Mucosa of stomach (tissue), 1 donor: ENCODE measurements around the gene KHNYN.
"Not testable (repeated sequence)": the region's sequence is repeated elsewhere in the genome, so short reads cannot be mapped to it uniquely, and the experiment has no call there.

ENCODE experiments used
- H3K27me3 ChIP-seq: one replicate; pipeline ENCODE4 v1.7.0; 2013; ENCODE audit warnings: mild to moderate bottlenecking, low read length; ENCODE audit not compliant: control insufficient read depth, insufficient read depth
- H3K36me3 ChIP-seq: one replicate; pipeline ENCODE4 v1.7.0; 2013; ENCODE audit warnings: low read length; ENCODE audit not compliant: control insufficient read depth, insufficient read depth
- H3K4me1 ChIP-seq: one replicate; pipeline ENCODE4 v1.7.0; 2013; ENCODE audit warnings: mild to moderate bottlenecking, low read length; ENCODE audit not compliant: control insufficient read depth, insufficient read depth
- H3K4me3 ChIP-seq: one replicate; pipeline ENCODE4 v1.7.0; 2013; ENCODE audit warnings: low read length
- H3K9ac ChIP-seq: one replicate; pipeline ENCODE4 v1.7.0; 2013; ENCODE audit warnings: mild to moderate bottlenecking, low read length, moderate library complexity
- H3K9me3 ChIP-seq: one replicate; pipeline ENCODE4 v1.7.0; 2013; ENCODE audit warnings: mild to moderate bottlenecking, low read length, moderate library complexity; ENCODE audit not compliant: control insufficient read depth
- donor health status: Pancreatic carcinoma.

The KHNYN gene

GRCh38 chr14:24459331-24459730 lies 29.6 kb downstream of the KHNYN start:
- Histone ChIP-seq H3K9me3 (no peaks in the 10 kb centered on the region), H3K4me3 (no peak overlapping the region), H3K4me1 (no peaks in the 10 kb centered on the region), H3K9ac (no peak overlapping the region), H3K27me3 (no peaks in the 10 kb centered on the region), H3K36me3 (no peaks in the 10 kb centered on the region)

DNA sequence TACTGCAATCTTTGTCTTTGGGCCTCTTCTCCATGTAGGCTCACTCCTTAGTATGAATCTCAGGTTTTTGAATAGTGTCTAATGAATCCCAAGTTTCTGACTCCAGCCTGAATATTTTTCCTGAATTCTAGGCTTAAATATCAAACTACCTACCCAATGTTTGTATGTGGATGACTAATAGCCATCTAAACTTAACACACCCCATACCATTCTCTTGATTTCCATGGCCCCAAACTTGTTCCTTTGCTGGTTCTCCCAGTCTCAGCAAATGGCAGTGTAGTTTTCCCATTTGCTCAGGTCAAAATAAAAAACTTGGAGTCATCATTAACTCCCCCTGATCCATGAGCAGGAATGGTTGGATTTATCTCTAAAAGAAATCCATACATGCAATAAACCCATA lies 31.6 kb downstream of the KHNYN start:
- no peak overlapping the region for H3K4me3 ChIP-seq
- H3K9me3 ChIP-seq = no peaks in the 10 kb centered on the region
- H3K9ac ChIP-seq = no peak overlapping the region
- H3K4me1 ChIP-seq = no peaks in the 10 kb centered on the region
- H3K27me3 ChIP-seq = no peaks in the 10 kb centered on the region
- no peaks in the 10 kb centered on the region for H3K36me3 ChIP-seq

- Histone ChIP-seq H3K27me3 (no peaks in the 10 kb centered on the region), H3K4me3 (no peak overlapping the region), H3K4me1 (no peaks in the 10 kb centered on the region), H3K9me3 (no peaks in the 10 kb centered on the region), H3K36me3 (no peaks in the 10 kb centered on the region), H3K9ac (no peak overlapping the region)
Measured at GRCh38 chr14:24463017-24463883, 33.5 kb downstream of the KHNYN start.

GRCh38 chr14:24463884-24464785 lies 34.4 kb downstream of the KHNYN start:
- Histone ChIP-seq H3K4me3 (no peak overlapping the region), H3K36me3 (no peaks in the 10 kb centered on the region), H3K9me3 (no peaks in the 10 kb centered on the region), H3K27me3 (no peaks in the 10 kb centered on the region), H3K4me1 (no peaks in the 10 kb centered on the region), H3K9ac (no peak overlapping the region)

GRCh38 chr14:24465368-24465767 lies 35.6 kb downstream of the KHNYN start:
- H3K4me1 ChIP-seq = no peaks in the 10 kb centered on the region
- H3K4me3 ChIP-seq = no peak overlapping the region
- no peaks in the 10 kb centered on the region for H3K36me3 ChIP-seq
- H3K27me3 ChIP-seq = no peaks in the 10 kb centered on the region
- no peaks in the 10 kb centered on the region for H3K9me3 ChIP-seq
- no peak overlapping the region for H3K9ac ChIP-seq

GRCh38 chr14:24465805-24466204 lies 36.1 kb downstream of the KHNYN start:
- Histone ChIP-seq H3K36me3 (no peaks in the 10 kb centered on the region), H3K9me3 (no peaks in the 10 kb centered on the region), H3K9ac (no peak overlapping the region), H3K4me3 (no peak overlapping the region), H3K4me1 (no peaks in the 10 kb centered on the region), H3K27me3 (no peaks in the 10 kb centered on the region)

DNA sequence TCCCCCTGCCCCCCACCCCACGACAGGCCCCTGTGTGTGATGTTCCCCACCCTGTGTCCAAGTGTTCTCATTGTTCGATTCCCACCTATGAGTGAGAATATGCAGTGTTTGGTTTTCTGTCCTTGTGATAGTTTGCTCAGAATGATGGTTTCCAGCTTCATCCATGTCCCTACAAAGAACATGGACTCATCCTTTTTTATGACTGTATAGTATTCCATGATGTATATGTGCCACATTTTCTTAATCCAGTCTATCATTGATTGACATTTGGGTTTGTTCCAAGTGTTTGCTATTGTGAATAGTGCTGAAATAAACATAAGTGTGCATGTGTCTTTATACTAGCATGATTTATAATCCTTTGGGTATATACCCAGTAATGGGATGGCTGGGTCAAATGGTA lies 40.7 kb downstream of the KHNYN start:
- not testable (repeated sequence) for H3K4me3 ChIP-seq, H3K36me3 ChIP-seq

DNA sequence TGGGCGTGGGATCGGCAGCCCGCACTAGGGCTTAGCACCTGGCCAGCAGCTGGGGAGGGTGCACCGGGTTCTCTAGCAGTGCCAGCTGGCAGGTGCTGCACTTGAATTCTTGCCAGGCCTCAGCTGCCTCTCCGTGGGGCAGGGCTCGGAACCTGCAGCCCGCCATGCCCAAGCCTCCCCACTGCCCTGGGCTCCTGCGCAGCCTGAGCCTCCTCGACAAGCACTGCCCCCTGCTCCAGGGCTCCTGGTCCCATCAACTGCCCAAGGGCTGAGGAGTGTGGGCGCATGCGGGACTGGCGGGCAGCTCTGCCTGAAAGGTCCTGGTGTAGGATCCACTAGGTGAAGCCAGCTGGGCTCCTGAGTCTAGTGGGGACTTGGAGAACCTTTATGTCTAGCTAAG lies 43.5 kb downstream of the KHNYN start:
- Histone ChIP-seq H3K9me3 (no peaks in the 10 kb centered on the region), H3K36me3 (no peaks in the 10 kb centered on the region), H3K27me3 (no peaks in the 10 kb centered on the region), H3K4me3 (no peak overlapping the region), H3K4me1 (no peaks in the 10 kb centered on the region), H3K9ac (no peak overlapping the region)

More for the DNA sequence above, 40.7 kb downstream of the KHNYN start:
- H3K27me3 ChIP-seq, H3K9ac ChIP-seq, H3K4me1 ChIP-seq, H3K9me3 ChIP-seq: not testable (repeated sequence)

- no peak overlapping the region for H3K4me3 ChIP-seq
- H3K9ac ChIP-seq = no peak overlapping the region
- no peaks in the 10 kb centered on the region for H3K9me3 ChIP-seq
- no peaks in the 10 kb centered on the region for H3K36me3 ChIP-seq
- no peaks in the 10 kb centered on the region for H3K4me1 ChIP-seq
- H3K27me3 ChIP-seq = no peaks in the 10 kb centered on the region
Measured at GRCh38 chr14:24475261-24475660, 45.5 kb downstream of the KHNYN start.

DNA sequence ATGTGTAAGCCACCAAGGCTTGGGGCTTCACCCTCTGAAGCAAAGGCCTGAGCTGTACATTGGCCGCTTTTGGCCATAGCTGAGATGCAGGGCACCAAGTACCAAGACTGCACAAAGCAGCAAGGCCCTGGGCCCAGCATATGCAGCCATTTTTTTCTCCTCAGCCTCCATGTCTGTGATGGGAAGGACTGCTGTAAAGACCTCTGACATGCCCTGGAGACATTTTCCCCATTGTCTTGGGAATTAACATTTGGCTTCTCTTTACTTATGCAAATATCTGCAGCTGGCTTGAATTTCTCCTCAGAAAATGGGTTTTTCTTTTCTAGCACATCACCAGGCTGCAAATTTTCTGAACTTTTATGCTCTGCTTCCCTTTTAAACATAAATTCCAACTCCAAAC lies 50.2 kb downstream of the KHNYN start:
- H3K9me3 ChIP-seq, H3K36me3 ChIP-seq, H3K9ac ChIP-seq, H3K27me3 ChIP-seq, H3K4me1 ChIP-seq, H3K4me3 ChIP-seq: not testable (repeated sequence)

DNA sequence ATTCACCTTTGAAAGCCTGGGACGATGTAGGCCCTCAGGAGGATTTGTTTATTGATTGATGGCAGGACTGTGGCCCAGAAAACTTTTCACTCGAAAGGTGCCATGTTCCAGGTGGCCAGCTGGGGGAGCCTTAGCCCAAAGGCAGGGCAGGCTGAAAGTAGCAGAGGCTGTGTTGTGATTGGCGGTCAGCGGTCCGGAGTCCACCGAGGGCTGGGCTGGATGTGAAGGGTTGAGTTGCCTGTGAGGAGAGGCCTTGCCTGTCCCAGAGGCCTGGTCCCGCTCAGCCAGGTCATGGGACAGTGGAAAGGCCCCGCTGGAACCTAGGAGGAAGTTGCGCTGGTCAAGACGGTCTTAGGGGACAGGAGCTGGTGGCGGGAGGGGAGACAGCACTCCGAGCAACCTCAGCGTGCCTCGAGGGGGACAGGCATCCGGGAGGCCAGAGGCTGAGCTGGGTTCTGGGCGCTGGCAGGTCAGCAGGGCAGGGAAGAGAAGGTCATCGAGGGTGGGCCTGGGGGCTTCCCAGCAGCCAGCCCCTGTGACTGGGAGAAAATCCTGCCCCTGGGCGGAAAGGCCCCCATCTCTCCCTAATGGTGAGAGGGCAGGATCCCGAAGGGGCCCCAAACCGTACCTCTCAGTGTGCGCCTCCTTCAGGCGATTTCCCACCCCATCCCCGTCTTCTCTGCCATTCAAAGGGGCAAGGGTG lies 52.0 kb downstream of the KHNYN start:
- peaks cover 4% of the 10 kb centered on the region for H3K4me1 ChIP-seq
- no peaks in the 10 kb centered on the region for H3K27me3 ChIP-seq
- no peaks in the 10 kb centered on the region for H3K36me3 ChIP-seq
- no peak overlapping the region for H3K4me3 ChIP-seq
- no peaks in the 10 kb centered on the region for H3K9me3 ChIP-seq
- no peak overlapping the region for H3K9ac ChIP-seq
